ENCODE results near the gene TUBGCP6.
"Not testable (repeated sequence)": the region's sequence is repeated elsewhere in the genome, so short reads cannot be mapped to it uniquely, and the experiment has no call there.

Gene TUBGCP6

DNA sequence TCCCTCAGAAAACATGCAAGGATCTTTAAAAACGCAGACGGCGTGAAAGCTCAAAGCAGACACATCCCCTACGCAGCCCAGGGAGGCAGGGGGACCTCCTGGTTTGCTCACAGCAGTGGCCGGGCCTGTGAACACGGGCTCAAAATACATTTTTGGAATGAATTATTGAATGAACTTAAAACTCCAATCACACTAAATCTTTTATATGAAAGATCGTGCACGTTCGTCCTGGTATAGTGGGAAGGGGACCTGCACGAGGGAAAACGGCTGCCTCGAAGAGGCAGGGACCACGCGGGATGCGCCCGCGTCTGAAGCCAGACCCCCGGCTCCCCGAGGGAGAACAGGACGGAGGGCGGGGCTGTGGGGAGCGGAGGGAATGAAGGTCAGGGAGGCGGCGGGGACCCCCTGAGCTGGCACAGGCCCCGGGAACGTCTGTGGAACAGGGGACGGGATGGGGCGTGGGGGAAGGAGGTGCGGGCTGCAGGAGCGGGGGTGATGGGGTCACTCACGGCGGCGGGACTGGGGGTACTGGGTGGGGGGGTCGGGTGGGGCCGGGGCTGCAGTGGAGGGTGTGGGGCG, 75.6 kb downstream of the TUBGCP6 start:
- DNase-seq (ENCODE audit: low read depth in 2 of 2): no peak

DNA sequence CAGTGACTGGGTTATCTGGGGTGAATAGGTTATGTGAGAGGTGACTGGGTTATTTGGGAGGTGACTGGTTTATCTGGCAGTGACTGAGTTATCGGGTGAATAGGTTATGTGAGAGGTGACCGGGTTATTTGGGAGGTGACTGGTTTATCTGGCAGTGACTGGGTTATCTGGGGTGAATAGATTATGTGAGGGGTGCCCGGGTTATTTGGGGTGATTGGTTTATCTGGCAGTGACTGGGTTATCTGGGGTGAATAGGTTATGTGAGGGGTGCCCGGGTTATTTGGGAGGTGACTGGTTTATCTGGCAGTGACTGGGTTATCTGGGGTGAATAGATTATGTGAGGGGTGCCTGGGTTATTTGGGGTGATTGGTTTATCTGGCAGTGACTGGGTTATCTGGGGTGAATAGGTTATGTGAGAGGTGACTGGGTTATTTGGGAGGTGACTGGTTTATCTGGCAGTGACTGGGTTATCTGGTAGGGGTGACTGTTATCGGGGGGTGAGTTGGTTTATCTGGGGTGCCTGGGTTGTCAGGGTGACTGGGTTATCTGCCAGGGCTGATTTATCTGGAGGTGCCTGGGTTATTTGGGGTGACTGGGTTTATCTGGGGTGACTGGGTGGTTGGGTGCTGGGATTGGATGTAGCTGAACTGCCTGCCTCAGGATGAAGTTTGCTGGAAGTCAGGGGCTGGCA, 76.2 kb downstream of the TUBGCP6 start:
- DNase-seq (ENCODE audit: low read depth in 2 of 2): not testable (repeated sequence)

DNA sequence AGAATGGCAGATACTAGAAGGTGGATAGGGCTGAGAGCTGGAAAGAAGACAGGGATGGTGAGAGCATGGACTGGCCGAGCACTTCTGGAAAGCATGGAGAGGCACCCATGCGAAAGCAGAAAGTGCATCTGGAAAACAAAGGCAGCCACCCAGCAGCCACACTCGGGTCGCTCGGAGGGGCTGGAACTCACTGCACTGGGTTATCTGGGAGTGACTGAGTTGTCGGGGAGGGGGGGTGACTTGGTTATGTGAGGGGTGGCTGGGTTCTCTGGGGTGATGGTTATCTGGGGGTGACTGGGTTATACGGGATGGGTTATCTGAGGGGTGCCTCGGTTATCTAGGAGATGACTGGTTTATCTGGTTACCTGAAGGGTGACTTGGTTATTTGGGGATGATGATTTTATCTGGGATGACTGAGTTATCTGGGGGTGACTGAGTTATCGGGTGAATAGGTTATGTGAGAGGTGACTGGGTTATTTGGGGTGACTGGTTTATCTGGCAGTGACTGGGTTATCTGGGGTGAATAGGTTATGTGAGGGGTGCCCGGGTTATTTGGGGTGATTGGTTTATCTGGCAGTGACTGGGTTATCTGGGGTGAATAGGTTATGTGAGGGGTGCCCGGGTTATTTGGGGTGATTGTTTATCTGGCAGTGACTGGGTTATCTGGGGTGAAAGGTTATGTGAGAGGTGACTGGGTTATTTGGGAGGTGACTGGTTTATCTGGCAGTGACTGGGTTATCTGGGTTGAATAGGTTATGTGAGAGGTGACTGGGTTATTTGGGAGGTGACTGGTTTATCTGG, 76.9 kb downstream of the TUBGCP6 start:
- DNase-seq (ENCODE audit: low read depth in 2 of 2): no peak

Data from activated CD8-positive, alpha-beta memory T cell treated with anti-CD3 and anti-CD28 coated beads for 4 hours (primary cell).